GM21737 (cell line): ENCODE results near the gene HOXB13.

ENCODE experiments used
- ATAC-seq: cut with Tn5 transposase; IDR thresholded peaks from one replicate; pipeline ENCODE4 v1.9.1; 2021; ENCODE audit warnings: mild to moderate bottlenecking, moderate library complexity; ENCODE audit not compliant: unreplicated experiment

The HOXB13 gene

DNA sequence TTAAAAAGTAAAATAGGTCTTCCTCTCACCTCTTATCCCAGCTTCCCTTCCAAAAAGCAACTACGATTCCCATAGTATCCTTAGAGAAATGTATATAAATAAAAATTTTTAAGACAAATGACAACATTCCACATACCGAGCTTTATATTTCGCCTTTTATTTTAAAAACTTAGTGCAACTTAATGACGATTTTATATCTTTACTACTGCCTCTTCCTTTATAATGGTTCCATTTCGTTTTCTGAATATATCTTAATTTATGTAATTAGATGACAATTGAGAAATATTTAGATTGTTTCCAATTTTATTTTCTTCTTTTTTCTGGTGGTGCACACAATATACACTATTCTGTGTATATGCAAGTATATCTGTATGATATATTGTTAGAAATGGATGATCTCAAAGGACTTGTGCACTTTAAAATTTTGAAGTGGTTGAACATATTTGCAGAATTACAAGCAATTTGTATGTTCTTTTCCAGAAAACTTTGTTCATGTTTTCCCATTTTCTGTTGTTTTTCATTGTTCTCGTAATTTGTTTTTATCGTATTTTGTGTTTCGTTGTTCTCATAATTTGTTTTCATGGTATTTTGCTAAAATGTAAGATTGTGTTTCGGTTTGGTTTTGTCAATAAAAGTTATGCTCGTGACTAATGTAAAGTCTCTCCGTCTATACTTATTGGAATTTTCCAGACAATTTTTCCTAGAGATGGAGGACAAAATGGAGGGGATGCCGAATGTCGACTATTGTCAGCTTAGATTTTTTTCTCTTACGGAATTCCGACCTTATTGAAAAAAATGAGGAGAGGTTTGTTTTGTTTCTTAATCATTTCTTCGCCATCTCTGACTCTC is 20.4 kb upstream of the HOXB13 start:
- no peak for ATAC-seq

DNA sequence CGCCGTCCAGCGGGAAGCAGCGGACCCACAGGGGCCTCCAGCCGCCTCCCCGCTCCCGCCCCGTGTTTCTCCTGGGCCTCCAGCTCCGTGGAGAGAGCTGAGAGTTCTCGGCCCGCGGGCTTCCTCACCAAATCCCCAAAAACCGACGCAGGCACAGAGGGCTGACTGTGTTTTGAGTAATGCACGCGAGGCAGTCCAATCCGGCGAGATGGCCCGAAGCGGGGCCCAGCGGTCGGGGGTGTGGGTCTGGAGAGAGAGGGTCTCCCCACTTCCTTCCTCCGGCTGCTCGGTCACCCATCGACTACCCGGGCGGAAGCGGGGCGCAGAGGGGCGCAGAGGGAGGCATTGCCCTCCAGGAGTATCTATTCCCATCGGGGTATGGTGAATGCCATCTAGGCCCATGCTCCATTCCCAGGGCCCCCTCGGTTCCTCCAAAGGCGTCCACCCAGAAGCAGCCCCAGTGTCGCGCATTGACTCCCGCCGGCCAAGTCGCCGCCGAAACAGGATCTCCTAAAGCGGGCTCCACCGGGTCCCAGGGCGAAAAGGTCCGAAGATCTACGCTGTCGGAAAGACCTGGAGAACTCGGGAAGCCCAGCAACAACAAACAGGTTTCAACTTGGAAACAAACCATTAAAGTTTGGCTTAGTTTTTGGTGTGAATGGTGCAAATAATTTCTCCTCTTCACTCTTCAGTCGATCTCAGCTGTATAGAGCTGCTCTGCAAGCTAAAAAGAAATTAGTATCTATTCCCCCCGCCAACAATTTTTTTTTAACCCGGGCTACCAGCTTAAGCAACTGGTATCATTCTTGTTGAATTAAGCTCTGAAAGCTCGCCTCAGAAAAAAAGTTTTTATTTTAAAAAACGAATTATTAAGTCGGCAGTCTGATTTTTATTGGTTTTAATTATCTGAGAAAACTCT is 19.2 kb upstream of the HOXB13 start:
- ATAC-seq = no peak

DNA sequence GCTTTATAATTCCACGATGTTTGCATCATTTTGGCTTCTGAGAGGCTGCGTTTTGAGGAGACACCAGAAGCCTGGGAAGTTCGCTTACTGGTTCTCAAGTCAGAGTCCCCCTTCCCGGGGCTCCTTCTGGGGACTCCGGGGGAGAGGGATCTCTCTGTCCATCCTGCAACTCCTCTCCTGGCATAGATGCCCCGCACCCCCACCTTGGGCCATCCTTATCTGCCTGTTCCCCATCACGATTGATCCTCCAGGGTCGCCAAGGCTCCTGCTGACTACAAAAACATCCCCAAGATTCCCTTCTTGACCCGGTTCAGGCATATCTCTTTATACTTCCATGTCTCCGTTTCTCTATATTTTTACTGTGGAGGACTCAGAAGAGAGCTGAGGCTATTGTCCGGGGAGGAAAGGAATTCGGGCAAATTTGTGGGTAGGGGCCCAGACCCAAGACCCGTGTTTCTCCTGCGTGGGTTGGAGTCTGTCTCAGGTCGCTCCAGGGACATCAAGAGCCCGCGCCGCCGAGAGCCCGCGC is 18.4 kb upstream of the HOXB13 start:
- ATAC-seq = no peak

DNA sequence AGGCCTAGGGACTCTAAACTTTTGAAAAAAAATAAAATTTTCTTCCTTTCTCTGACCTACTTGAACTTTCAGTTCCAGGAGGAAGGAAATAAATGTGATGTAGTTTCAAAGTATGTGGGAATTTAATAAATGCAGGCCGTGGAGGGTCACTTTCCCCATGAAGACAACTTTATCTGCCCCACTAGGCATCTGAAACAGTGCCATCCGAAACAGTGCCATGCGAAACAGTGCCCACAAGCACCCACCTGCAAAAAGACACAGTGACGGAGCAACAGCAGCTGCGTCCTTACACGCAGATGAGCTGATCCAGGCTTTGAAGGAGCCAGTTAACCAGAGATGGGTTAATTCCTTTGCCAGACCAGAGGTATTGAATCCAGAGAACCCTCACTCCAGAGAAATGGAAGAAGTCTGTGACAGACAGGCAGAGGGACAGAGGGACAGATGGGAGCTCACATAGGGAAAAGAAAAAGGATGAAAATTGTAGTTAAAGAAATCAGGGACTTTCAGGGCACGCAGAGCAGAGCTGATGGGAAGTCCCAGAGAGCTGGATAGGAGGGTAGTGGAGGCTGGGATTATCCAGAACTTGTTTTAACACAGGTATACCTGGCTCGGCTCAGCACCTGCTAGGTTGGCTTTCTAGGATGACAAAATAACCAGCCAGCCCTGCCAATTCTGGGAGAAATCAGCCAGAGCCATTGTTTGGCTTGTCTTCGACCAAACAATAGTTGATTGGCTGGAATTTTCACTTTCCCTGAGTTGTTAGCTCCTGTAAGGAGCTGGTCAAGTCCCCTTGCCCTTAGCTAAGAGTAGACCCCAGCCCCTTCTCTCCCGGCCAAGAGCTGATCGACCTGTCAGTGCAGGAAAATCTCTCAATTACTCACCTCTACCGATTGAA is 17.1 kb upstream of the HOXB13 start:
- ATAC-seq = no peak

DNA sequence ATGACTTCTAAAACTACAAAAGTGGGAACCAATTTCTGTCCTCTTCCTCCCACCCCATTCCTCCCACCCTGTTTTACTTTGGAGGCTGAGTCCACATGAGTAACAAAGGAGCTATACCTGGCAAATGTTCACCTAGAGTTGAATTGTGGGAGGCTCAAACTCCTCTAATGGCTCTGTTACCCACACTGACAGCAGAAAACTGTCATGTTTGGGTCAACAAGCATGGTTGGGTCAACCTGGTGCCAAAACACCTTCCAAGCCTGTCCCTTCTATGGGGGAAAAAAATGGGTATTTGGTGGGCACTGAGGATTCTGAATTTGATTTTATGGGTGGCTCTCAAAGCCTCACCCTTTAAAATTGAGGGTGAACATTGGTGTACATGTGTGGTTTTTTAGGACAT is 12.0 kb upstream of the HOXB13 start:
- no peak for ATAC-seq

DNA sequence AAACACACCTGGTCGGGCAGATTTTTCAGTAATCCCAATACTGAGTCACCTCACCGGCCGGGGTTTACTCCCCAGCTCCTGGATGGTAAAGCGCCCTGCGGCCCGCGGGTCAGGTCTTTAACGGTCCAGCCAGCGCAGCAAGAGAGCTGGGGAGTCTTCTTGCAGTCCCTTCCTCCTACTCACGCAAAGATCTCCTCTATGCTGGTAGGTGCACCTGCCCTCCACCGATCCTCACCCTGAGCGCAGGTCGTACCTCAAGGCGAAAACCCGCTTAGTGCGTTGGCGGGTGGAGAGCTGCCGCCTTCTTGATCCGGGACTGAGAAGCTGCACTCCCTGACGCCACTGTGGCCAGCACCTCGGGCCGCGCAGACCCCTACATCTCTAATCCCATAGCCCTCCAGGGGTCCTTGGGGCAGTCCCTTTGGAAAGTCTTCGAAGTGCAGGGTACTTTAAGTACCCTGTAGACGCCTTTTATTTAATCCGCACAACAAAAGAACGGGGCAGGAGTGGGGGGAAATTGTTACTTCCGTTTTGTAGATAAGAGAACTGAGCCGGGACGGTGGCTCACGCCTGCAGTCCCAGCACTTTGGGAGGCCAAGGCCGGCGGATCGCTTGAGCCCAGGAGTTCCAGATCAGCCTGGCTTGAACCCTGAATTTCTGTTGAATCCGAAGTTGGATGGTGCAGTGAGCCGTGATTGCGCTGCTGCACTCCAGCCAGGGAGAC is 10.4 kb upstream of the HOXB13 start:
- ATAC-seq = no peak

DNA sequence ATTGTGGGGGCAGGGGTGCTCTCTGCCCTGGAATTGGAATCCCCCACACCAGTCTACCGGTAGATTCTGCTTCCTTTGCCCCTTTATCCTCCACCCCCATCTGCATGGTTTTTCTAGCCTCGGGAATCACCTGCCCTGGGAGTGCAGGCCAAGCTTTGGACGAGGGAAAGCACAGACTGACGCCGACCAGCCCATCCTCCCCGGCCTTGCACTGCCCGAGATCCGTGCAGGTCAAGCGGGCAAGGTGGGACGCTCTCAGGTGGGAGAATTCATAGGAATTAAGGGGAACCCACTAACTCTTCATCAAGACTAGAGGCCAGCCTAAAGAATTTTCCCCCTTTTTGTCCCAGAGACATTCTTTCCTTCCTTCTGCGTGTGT is 9.9 kb upstream of the HOXB13 start:
- ATAC-seq = no peak

DNA sequence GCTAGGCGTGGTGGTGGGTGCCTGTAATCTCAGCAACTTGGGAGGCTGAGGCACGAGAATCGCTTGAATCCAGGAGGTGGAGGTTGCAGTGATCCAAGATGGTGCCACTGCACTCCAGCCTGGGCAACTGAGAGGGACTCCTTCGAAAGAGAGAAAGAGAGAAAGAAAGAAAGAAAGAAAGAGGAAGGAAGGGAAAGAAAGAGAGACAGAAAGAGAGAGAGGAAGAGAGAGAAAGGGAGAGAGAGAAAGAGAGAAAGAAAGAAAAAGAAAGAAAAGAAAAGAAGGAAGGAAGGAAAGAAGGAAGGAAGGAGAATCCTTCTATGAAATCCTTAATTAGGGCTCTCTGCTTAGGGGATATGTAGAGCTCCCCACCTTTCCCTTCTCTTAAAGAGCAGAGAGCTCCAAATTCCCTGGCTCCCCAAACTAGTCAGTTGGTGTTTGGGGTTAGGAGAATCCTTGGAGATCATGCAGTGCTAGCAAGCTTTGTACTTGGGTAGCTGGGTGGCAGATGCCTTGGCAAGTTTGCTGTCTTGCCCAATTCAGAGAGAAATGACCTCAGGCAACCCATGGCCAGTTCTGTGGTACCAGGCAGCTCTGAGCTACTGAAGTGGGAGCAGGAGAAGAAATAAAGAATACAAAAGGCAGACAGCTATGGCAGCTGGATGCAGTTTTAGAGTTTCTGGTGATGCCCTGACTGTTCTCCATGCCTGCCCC is 8.9 kb upstream of the HOXB13 start:
- no peak for ATAC-seq

DNA sequence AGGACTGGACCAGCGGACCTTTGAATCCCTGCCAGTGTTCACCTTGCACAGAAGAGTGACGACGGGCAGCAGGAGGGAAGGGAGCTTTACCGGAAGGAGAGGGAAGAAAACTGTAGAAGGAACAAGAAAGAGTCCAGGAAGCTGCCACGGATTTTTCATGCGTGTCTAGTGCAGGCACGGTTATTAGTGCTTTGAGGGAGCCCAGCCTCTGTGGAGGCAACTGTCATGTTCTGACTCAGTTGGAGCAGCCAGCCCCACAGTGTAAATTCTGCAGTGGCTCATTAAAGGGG is 6.5 kb upstream of the HOXB13 start:
- ATAC-seq = no peak

DNA sequence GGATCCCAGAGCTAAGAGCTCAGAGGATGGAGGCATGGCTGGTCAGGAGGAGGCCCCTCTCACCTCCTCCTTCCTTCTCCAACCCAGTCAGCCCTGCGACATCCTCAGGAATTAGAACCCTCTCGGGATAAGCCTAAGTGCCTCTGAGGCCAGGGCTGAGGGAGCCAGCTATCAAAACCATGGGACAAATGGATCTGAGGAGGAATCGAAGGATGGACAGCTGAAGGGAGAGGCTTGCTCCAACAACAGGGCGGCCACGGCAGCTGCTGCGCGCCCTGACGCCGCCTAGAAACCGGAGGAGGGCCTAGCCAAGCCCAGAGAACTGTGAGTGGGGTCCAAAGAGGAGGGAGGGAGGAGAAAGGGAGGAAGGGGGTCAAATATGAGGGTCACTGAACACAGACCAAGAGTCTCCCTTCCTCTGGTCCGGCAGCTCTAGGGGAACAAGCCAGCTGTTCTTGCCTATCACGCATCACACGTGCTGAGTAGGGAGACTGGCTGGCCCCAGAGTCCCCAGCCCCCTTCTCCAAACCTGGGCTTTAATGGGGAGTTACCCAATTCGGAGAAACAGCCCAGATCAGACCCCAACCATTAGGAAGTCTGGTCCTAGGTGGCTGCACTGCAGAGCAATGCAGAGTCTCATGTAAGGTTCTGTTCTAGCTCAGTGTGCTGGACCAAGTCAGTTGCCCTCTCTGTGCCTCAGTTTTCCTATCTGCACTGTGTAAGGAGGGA is 5.9 kb upstream of the HOXB13 start:
- ATAC-seq = no peak

DNA sequence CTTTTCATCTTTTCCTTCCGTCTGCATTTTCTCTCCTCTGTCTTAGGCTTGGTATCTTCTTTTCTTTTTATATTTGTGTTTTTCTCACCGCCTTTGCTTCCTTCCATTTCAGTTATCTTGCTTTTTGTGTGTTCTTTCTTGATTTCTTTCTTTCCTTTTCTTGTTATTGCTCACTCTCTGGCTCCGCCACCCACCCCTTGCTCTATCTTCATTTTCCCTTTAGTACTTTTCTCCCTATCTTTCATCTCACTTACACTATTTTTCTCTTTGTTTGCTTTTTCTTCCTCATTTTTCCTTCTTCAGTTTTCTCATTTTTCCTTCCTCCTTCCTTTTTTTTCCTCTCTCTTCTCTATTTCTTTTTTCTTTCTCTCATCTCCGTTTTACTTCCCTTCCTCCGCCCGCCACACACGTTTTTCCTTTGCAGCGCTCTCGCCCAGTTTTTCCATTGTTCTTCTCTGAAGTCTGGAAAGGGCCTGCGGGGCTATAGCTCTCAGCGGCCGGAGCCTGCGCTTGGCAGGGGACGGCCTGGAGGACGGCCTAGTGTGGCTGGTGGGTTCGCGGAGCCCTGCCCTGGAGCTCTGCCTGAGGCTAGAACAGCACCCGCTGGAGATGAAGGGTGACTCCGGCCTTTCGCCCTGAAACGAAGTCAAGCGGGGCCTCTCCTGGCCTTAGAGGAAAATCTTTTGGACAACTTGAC is 5.2 kb upstream of the HOXB13 start:
- no peak for ATAC-seq

DNA sequence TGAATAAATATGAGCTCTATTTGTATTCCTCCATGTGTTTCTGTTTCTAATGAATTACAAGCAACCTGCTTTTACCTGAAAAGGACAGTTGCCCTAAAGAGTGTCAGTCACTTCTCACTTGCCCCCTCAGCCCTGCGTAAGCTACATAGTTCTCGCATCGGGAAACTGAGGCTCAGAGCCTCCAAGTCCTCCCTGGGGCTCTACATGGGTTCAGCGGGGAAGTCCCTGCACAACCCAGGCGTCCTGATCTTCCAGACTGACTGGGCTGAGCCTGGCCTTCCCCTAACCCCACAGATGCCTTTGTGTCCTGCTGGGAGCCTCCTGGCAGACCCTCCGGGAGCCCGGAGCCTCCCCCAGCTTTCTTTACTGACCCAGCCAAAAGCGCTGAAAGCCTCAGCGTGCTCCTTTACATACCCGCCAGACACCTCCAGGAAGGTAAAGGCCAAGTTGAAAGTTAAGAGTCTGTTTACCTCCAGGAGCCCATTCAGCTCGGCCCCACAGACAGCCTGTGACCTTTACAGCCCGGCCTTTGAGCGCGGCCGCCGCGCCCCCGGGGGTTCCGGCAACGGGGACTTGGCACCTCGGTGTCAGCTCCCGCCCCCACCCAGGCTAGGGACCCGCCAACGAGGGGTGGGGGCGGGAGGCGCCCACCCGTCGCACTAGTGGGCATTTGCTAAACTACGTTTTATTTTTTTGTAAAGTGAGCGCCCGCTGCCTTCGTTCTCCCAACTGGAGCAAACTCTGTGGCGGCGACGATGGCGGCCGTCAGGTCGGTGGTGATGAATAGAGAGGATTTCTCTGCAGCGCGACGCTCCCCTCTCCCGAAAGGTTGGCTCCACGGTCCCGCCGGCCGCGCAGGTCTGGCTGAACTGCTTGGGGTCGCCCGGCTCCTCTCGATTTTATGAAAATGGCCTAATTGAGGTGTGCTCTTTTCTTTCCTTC is 4.4 kb upstream of the HOXB13 start:
- ATAC-seq = no peak

DNA sequence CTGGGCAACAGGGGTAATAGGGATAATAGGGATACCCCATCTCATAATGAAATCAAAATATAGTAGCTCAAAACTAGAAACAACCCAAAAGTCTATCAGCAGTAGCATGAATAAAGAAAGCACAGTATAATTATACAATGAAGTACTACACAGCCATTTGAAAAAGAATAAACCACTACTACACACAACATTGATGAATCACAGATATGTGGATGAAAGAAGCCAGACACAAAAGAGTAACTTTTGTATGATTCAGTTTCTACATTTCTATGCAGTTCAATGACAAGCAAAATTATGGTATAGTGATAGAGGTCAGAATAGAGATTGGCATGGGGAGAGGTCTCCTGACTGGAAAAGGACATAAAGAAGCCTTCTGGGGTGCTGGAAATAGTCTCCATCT is 2.8 kb upstream of the HOXB13 start:
- no peak for ATAC-seq

DNA sequence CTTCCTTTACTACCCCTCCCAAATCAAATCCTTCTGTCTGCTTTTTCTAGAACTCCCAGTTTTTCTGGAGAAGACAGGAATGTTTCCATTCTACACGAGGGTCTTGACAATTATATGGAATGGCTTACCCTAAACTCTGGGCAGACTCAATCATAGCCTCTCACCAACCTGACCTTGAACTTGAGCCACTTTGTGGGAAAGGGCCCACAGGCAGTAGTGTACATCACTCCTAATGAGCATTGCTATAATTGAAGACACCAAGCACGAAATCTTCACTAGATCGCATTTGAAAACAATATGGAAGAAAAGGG is 1.6 kb upstream of the HOXB13 start:
- no peak for ATAC-seq

DNA sequence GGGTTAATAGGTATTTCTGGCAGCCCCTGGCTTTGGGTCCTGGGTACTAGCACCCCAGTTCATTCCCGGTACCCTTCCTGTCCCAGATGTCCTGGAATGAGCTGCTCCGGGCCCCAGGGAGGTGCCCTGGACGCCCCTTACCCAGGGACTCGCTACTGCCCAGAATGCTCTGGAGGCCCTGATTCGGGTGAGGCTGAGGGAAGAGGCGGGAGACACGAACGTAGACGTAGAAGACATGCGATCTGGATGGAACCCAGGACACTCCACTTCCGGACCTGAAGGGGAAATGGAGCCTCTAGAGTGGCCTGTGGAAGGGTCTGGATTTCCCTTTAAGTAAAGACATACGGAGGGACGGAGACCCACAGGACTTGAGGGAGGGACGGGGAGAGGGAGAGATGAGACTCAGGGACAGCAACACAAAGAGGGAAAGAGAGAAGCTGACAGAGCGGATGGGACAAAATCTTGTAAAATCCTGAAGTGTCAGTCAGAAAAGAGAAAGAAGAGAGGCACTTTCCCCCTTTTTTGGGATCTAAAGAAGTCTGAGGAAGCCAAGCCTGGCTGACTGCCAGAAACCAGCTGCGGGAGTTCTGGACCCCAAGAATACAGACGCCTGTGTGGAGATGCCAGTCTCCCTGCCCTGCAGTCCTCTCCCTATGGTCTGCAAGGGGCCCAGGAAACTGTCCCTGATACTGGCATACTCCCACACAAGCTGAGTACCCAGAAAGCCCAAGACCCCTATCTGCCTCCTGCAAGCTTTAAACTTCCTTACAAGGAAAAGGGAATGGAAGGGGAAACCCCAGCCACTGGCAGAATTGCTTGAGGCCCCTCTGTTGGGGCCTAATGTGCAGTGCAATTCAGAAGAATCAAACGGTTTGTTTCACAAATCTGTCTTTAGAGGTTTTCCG is 1.0 kb upstream of the HOXB13 start:
- ATAC-seq = no peak

DNA sequence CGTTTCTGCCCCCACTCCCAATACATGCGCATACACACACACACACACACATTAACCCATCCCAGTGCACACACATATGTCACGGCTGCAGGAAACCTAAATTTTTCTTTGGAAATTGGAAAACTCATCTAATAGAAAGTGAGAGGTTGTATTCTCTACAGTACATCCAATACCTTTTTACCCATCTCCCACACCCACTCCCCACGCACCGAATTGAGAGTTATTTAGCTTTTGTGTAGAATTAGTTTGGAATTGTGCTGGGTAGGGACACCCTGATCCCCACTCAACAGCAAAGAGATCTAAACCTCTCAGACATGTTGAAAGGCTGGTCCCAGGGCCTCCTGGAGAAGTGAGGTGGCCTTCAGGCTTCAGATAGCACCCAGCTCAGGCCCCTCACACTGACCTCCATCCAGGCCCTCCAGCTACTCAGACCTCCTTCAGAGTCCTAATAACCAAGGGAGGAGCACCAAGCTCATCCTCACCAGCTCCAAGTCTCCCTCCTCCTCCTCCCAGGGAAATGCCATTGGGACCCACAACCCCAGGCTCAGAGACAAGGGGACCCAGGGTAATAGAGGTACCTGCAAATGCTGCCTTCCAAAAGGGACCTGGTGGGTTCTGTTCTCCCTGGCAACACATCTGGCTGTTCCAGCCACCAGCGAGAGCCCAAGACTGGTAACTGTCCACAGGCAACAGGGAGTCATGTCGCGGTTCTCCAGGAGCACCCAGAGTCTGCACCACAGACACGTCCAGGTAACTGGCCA is 955 bp downstream of the HOXB13 start:
- no peak for ATAC-seq
